NCI-H2081 (cell line): Measurements from ENCODE around the gene NRARP.

ENCODE experiments used
- DNase-seq, 2 experiments: peaks; one replicate each; lab custom pipeline; 2025; lab: John Stamatoyannopoulos, UW

NRARP gene

GRCh38 chr9:137310189-137311052, 8.3 kb upstream of the NRARP start:
- DNase-seq, result no peak

GRCh38 chr9:137309368-137310188, 7.5 kb upstream of the NRARP start:
- DNase-seq, result no peak

GRCh38 chr9:137308057-137308619, 6.1 kb upstream of the NRARP start:
- DNase-seq, result no peak

GRCh38 chr9:137307255-137308056, 5.4 kb upstream of the NRARP start:
- no peak for DNase-seq

- DNase-seq, result no peak
Measured at GRCh38 chr9:137306850-137307254, 4.8 kb upstream of the NRARP start.

- DNase-seq, result no peak
Measured at GRCh38 chr9:137306066-137306849, 4.2 kb upstream of the NRARP start.

- DNase-seq, result no peak
Measured at GRCh38 chr9:137305798-137306065, 3.7 kb upstream of the NRARP start.

- DNase-seq, result no peak
Measured at GRCh38 chr9:137305060-137305797, 3.2 kb upstream of the NRARP start.

- DNase-seq, result no peak
Measured at GRCh38 chr9:137304383-137305059, 2.5 kb upstream of the NRARP start.

- DNase-seq, result no peak
Measured at GRCh38 chr9:137303893-137304382, 1.9 kb upstream of the NRARP start.

- DNase-seq, result no peak
Measured at GRCh38 chr9:137303151-137303892, 1.3 kb upstream of the NRARP start.

GRCh38 chr9:137302449-137303150, 529 bp upstream of the NRARP start:
- DNase-seq, result no peak

GRCh38 chr9:137301081-137301947, 757 bp downstream of the NRARP start:
- DNase-seq, result peak; percentile 32 to 56

GRCh38 chr9:137300567-137301080, 1.4 kb downstream of the NRARP start:
- peak in 1 of 2 experiments; percentile 33 for DNase-seq

GRCh38 chr9:137299938-137300337, 2.1 kb downstream of the NRARP start:
- no peak for DNase-seq

GRCh38 chr9:137299203-137299565, 2.9 kb downstream of the NRARP start:
- no peak for DNase-seq
